ENCODE data around the gene TOR4A.

Gene TOR4A

DNA sequence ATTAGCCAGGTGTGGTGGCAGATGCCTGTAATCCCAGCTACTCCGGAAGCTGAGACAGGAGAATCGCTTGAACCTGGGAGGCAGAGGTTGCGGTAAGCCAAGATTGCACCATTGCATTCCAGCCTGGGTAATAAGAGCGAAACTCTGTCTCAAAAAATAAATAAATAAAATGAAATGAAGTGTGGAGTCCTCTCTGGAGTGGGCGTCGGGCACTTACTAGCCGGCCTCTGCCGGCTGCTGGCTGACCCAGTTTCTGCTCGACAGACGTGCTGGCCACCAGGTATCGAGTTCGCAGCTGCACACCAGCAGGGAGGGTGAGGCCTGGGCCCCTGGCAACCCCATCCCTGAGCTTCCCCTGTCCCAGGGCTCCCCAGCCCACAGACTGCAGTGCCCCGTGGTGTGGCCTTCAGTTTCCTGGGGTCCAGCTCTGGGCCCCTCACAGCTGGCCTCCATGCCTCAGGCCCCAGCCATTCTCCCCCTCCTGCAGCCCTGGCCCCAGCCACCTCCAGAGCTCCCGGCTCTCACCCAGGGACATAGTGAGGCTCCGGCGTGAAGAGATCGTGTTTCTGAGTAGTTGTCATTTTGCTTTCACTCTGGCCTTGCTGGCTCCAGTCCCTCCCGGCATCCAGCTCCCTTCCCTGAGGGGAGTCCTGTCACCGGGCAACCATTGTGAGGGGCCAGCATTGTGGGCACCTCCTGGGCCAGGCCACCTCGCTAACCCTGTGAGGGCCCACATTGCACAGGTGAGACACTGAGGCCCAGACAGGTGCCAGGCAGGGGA lies 30.2 kb upstream of the TOR4A start:
- peaks cover 17 to 22% (median 19%) of the 10 kb centered on the region in 11 experiments for H3K36me3 ChIP-seq
- H3K4me2 ChIP-seq: peak overlapping the region in 2 of 11 experiments; percentile 36 to 97; a peak in 5 of 22 replicates
- H3K4me1 ChIP-seq: peaks cover 27 to 72% (median 54%) of the 10 kb centered on the region in 10 experiments
- no peak overlapping the region for H3K27ac ChIP-seq
- TF ChIP-seq Cebpa-rat (IDR thresholded peaks at IDR 0.05): no peak
- H3K4me3 ChIP-seq: no peak overlapping the region
- H3K27me3 ChIP-seq: no peaks in the 10 kb centered on the region
- peak overlapping the region in 3 of 11 experiments; percentile 5 to 35 (median 23); a peak in 3 of 22 replicates for H3K9ac ChIP-seq
- H3K9me3 ChIP-seq (replicated peaks in 1 of 11): no peaks in the 10 kb centered on the region
- peaks cover 21 to 48% (median 38%) of the 10 kb centered on the region in 11 experiments for H4K20me1 ChIP-seq

DNA sequence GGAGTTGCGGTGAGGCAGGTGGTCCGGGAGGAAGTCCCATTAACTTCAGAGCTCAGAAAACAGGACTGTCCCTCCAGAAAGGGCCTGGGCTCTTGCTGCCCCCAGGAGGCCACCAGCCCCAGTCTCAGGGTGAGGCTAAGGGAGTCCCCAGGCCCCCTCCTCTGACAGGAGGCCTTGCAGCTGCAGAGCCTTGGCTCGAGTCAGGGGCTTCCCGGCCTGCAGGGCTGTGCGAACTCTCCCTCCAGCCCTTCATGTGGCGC lies 29.7 kb upstream of the TOR4A start:
- Histone ChIP-seq H3K4me3 (no peak overlapping the region), H3K27me3 (no peaks in the 10 kb centered on the region), H3K4me1 (peaks cover 23 to 71% (median 53%) of the 10 kb centered on the region in 10 experiments), H4K20me1 (peaks cover 16 to 42% (median 33%) of the 10 kb centered on the region in 11 experiments), H3K9ac (peak overlapping the region in 2 of 11 experiments; percentile 23 to 35; a peak in 3 of 22 replicates), H3K27ac (no peak overlapping the region), H3K4me2 (peak overlapping the region in 2 of 11 experiments; percentile 10 to 36; a peak in 4 of 22 replicates), H3K9me3 (replicated peaks in 1 of 11) (no peaks in the 10 kb centered on the region), H3K36me3 (peaks cover 11 to 17% (median 14%) of the 10 kb centered on the region in 11 experiments)
- no peak for TF ChIP-seq Cebpa-rat (IDR thresholded peaks at IDR 0.05)

DNA sequence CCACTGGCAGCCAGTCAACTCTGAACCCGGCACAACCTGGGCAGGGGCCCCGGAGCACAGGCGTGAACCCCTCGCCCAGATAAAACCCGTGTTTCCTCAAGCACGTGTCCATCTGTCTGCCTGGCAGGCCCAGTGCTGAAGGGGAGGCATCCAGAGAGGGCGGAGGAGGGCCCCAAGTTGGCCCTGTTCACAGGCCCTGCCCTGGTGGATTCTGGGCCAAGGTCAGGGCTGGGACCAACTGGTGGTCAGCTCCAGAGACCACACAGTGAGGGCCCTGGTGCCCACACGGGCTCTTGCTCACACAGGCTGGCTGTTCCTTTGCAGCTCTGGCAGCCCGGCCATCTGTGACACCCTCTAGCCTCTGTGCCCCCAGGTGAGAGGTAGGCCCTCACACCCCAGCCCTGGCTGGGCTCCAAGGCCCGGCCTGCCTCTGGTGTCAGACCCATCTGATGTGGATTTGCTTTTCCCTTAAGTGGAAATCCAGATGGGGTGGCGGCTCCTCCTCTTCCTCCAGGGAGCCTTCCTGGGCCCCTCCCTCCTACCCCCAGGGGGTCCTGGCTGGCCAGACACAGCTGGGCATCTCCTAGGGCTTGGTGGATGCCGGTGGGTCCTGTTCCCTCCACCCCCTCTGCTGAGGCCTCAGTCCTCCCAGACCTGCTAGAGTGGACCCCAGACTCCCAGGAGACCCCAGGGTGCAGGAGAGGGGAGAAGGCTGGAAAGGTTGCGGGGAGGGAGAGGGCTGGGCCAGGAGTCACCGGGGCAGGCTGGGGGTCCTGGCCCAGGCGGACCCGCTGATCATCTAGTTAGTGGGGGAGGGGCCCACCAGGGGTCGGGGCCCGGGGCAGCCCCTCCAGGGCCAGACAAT lies 27.0 kb upstream of the TOR4A start:
- peak overlapping the region in 7 of 11 experiments; percentile 12 to 51 (median 26); a peak in 10 of 22 replicates for H3K4me2 ChIP-seq
- peak overlapping the region in 6 of 11 experiments; percentile 10 to 60 (median 42); a peak in 9 of 22 replicates for H3K9ac ChIP-seq

DNA sequence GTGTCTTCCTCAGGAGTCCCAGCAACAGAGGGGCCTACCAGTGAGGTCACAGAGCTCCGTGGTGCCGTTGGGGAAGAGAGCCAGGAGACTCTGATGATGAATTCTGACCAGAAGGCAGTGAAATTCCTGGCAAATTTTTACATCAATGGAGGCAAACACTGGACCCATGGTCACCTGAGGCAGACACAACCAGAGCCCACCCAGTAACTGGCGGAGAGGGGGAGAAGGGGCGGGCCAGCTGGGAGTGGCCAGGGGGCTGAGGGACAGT lies 26.4 kb upstream of the TOR4A start, which contains the start of gene STPG3:
STPG3 (plus strand) TSS at position 93 of the 268 bp plus-strand sequence; CDS start at position 94, 1 bp downstream.
- Histone ChIP-seq H3K4me1 (peaks cover 18 to 62% (median 43%) of the 10 kb centered on the region in 10 experiments), H3K4me3 (no peak within 1 kb of the TSS), H3K9ac (peak within 1 kb of the TSS in 6 of 11 experiments; percentile 10 to 60 (median 42); a peak in 9 of 22 replicates), H3K4me2 (peak within 1 kb of the TSS in 7 of 11 experiments; percentile 12 to 51 (median 26); a peak in 10 of 22 replicates), H3K27me3 (no peaks in the 10 kb centered on the region), H3K27ac (no peak within 1 kb of the TSS), H4K20me1 (peaks cover 0 to 17% (median 9%) of the 10 kb centered on the region in 11 experiments; a peak in 19 of 22 replicates), H3K36me3 (peaks cover 0 to 3% (median under 1%) of the 10 kb centered on the region in 11 experiments; a peak in 6 of 22 replicates), H3K9me3 (replicated peaks in 1 of 11) (no peaks in the 10 kb centered on the region)
- TF ChIP-seq Cebpa-rat (IDR thresholded peaks at IDR 0.05): no peak

More for the DNA sequence above, 27.0 kb upstream of the TOR4A start:
- Histone ChIP-seq H3K36me3 (no peaks in the 10 kb centered on the region), H3K4me1 (peaks cover 15 to 64% (median 45%) of the 10 kb centered on the region in 10 experiments), H3K27me3 (no peaks in the 10 kb centered on the region), H3K27ac (no peak overlapping the region), H3K4me3 (no peak overlapping the region), H3K9me3 (replicated peaks in 1 of 11) (no peaks in the 10 kb centered on the region), H4K20me1 (peaks cover 0 to 17% (median 6%) of the 10 kb centered on the region in 11 experiments; a peak in 13 of 22 replicates)
- no peak for TF ChIP-seq Cebpa-rat (IDR thresholded peaks at IDR 0.05)

DNA sequence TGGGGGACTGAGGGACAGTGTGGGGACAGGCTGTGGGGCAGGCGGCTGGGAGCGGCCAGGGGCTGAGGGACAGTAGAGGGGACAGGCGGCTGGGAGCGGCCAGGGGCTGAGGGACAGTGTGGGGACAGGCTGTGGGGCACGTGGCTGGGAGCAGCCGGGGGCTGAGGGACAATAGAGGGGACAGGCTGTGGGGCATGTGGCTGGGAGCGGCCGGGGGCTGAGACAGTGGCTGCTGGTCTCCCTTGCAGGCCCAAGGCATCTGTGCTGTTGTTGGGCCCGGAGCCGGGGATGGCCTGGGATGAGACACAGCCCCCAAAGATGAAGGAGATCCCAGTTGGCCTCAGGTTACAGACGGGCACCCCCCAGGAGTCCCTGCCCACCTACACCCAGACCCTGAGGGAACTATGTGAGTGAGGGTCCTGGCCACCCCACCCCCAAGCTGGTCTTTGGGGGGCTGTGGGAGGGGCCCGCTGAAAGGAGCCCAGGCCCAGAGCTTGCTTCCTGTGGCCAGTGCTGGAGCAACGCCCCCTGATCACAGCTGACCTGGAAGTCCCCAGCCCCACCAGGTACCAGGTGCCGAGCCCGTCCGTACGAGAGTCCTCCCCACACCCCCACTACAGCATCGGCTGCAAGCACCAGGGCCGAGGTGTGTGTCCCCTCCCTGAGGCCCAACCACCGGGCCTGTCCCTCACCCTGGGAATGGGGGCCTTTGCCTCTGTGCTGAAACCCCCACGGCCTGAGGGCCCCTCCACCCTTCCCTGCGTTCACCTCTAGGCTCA lies 25.8 kb upstream of the TOR4A start:
- Histone ChIP-seq H3K27ac (no peak overlapping the region), H3K4me3 (no peak overlapping the region), H3K9ac (no peak overlapping the region; a peak in 1 of 22 replicates), H4K20me1 (peaks cover 4 to 19% (median 13%) of the 10 kb centered on the region in 11 experiments; a peak in 20 of 22 replicates), H3K4me2 (no peak overlapping the region), H3K9me3 (replicated peaks in 1 of 11) (no peaks in the 10 kb centered on the region), H3K27me3 (no peaks in the 10 kb centered on the region), H3K36me3 (peaks cover 2 to 8% (median 6%) of the 10 kb centered on the region in 11 experiments; a peak in 18 of 22 replicates), H3K4me1 (peaks cover 24 to 62% (median 45%) of the 10 kb centered on the region in 10 experiments)
- TF ChIP-seq Cebpa-rat (IDR thresholded peaks at IDR 0.05): no peak

DNA sequence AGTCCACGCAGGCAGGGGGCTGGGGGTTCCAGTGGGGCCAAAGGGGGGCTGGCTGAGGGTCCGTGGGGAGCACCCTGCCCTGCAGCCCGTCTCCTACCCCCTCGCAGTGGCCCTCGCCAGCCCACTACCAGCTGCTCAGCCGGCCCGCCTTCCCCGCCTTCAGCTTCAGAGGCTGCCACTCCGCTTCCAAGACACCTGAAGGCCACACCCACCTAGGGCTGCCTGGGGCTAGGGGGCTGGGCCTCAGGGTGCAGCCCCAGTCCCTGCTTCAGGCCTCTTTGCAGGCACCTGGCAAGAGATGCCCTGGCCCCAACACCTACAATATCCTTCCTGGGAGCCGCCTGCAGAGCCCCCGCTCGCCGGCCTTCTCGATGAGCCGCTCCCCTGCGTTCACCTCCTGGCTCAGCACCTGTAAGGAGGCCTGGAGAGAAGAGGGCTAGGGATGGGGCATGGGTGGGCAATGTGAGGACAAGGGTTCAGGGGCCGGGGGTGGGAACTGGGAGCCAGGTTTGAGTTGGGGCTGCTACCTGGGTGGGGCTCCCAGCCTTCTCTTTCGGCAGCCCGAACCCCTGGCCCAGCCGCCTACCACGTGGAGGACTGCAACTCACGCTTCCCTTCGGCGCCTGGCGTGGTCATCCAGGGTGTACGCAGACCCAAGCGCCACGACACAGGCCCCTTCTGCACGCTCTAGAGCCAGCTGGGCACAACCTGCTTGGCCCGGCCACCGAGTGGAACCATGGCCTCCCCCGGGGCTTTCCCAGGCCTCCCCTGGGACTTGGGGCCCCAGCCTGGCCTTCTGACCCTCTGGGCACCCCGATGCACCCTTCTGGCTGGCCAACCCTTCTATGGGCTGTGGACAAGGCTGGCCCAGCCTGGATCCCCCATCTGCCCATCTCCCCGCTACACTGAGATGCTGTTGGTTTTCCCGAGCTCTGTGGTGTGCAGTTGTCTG lies 24.7 kb upstream of the TOR4A start:
- no peak for TF ChIP-seq Cebpa-rat (IDR thresholded peaks at IDR 0.05)
- H3K9ac ChIP-seq: peak overlapping the region in 4 of 11 experiments; percentile 88 to 95 (median 94); a peak in 4 of 22 replicates
- peaks cover 33 to 62% (median 52%) of the 10 kb centered on the region in 10 experiments for H3K4me1 ChIP-seq
- no peaks in the 10 kb centered on the region for H3K27me3 ChIP-seq
- H3K4me3 ChIP-seq: no peak overlapping the region
- H3K4me2 ChIP-seq: peak overlapping the region; percentile 95 to 100 (median 99); a peak in 21 of 22 replicates
- H3K9me3 ChIP-seq (replicated peaks in 1 of 11): no peaks in the 10 kb centered on the region
- peaks cover 7 to 26% (median 19%) of the 10 kb centered on the region in 11 experiments; a peak in 20 of 22 replicates for H4K20me1 ChIP-seq
- no peak overlapping the region for H3K27ac ChIP-seq
- peaks cover 10 to 18% (median 14%) of the 10 kb centered on the region in 11 experiments; a peak in 19 of 22 replicates for H3K36me3 ChIP-seq

DNA sequence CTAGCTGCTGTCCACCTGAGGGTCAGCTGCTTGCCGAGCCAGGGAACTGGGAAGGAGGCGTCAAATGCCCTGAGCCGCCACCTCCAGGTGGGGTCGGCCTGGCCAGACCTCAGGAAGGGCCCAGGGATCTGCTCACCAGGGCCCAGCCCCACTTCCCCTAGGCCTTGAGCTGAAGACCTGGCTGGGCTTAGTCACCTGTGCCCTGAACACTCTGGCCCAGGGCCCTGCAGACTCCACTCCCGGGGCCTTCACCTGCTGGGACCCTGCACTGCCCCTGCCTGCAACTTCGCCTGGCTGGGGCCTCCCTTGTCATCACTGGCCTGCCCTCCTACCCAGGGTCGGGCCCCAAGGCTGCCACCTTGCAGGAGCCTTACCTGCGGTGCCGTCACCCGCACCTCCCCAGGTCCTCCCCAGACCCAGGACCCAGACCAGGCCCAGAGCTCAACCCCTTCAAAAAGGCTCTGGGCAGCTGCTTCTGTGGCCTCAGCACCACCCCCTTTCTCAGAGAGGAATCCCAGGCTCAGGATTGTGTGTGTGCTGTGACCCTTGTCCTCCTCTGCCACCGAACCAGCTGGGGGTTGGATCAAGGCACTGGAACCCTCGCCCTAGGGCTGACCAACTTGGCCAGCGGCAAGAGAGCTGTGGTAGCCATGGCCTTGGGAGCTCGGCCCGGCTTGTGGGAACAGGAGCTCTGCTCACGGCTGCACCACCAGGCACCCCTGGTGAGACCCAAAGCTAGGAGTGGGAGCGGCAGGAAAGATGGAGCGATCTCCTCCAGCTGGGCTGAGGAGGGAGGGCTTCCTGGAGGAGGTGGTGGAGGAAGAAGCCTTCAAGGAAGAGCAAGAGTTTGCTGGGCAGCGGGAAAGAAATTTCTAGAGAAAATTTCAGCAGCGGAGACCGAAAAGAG lies 23.6 kb upstream of the TOR4A start:
- Histone ChIP-seq H3K4me2 (peak overlapping the region; percentile 95 to 100 (median 99)), H3K27ac (peak overlapping the region in 10 of 11 experiments; percentile 61 to 91 (median 84); a peak in 17 of 22 replicates), H3K9ac (peak overlapping the region; percentile 83 to 97 (median 90)), H3K9me3 (replicated peaks in 1 of 11) (no peaks in the 10 kb centered on the region), H3K4me3 (peak overlapping the region; percentile 86 to 100 (median 97)), H3K4me1 (peaks cover 39 to 70% (median 57%) of the 10 kb centered on the region in 10 experiments), H4K20me1 (peaks cover 8 to 38% (median 19%) of the 10 kb centered on the region in 11 experiments; a peak in 20 of 22 replicates), H3K36me3 (peaks cover 16 to 30% (median 25%) of the 10 kb centered on the region in 11 experiments), H3K27me3 (no peaks in the 10 kb centered on the region)
- no peak for TF ChIP-seq Cebpa-rat (IDR thresholded peaks at IDR 0.05)
